NCI-H446 treated with DMSO at 0.1 percent for 48 hours (cell line): ENCODE measurements around the gene LENG9.

ENCODE experiments used
- DNase-seq: peaks from one replicate; lab custom pipeline; 2025; lab: John Stamatoyannopoulos, UW

The LENG9 gene

GRCh38 chr19:54421521-54421920, 42.1 kb downstream of the LENG9 start:
- DNase-seq, result no peak

- DNase-seq, result no peak
Observed at GRCh38 chr19:54421169-54421516, 42.4 kb downstream of the LENG9 start.

GRCh38 chr19:54420383-54421168, 43.0 kb downstream of the LENG9 start:
- no peak for DNase-seq

GRCh38 chr19:54420068-54420382, 43.6 kb downstream of the LENG9 start:
- no peak for DNase-seq

GRCh38 chr19:54418930-54419800, 44.4 kb downstream of the LENG9 start:
- no peak for DNase-seq

- DNase-seq, result no peak
Observed at GRCh38 chr19:54418030-54418929, 45.3 kb downstream of the LENG9 start.

- no peak for DNase-seq
Observed at GRCh38 chr19:54416695-54417491, 46.7 kb downstream of the LENG9 start.

- no peak for DNase-seq
Observed at GRCh38 chr19:54415901-54416673, 47.5 kb downstream of the LENG9 start.

- DNase-seq, result no peak
Observed at GRCh38 chr19:54415208-54415900, 48.2 kb downstream of the LENG9 start, which contains the start of gene TTYH1. TSS of gene TTYH1 (plus strand) at chr19:54415464. CDS start at chr19:54415553, 89 bp downstream.

- DNase-seq, result no peak
Observed at GRCh38 chr19:54414156-54414555, 49.4 kb downstream of the LENG9 start.

GRCh38 chr19:54412877-54413276, 50.7 kb downstream of the LENG9 start:
- no peak for DNase-seq
